HepG2 (cell line): ENCODE data around the gene UBAP2. TPM values are rescaled to one million over a fixed set of nuclear protein-coding genes. Genes with fewer than 3 reads are reported as not detected.

Experiments
- DBP ChIP-seq: sonication (generic); formaldehyde crosslinking; IDR thresholded peaks from 2 replicates; pipeline ENCODE4 v1.4.0; 2020; ENCODE audit warnings: missing genetic modification reagents; ENCODE audit errors: not compliant biosample characterization
- GFI1 ChIP-seq: sonication (generic); formaldehyde crosslinking; IDR thresholded peaks from 2 replicates; pipeline ENCODE4 v1.5.0; 2020; ENCODE audit warnings: missing genetic modification reagents, mild to moderate bottlenecking, borderline replicate concordance
- HNF4G ChIP-seq, 2 experiments: sonication (generic) in 1 of 2; formaldehyde crosslinking in 1 of 2; IDR thresholded peaks; 2 replicates each; pipeline versions ENCODE4 v1.4.0 to v1.6.1; 2011 to 2020; ENCODE audit warnings: borderline replicate concordance in 2 of 2, low read depth in 2 of 2, mild to moderate bottlenecking in 2 of 2, low read length in 1 of 2, missing genetic modification reagents in 1 of 2, moderate library complexity in 1 of 2
- IRF1 ChIP-seq: sonication (generic); formaldehyde crosslinking; IDR thresholded peaks from 2 replicates; pipeline ENCODE4 v1.4.0; 2020; ENCODE audit warnings: low read depth, mild to moderate bottlenecking, missing genetic modification reagents
- RERE ChIP-seq: IDR thresholded peaks from 2 replicates; pipeline ENCODE4 v1.6.1; 2016; ENCODE audit warnings: low read depth, missing genetic modification reagents, missing compliant biosample characterization
- ZBTB20 ChIP-seq: sonication (generic); formaldehyde crosslinking; IDR thresholded peaks from 2 replicates; pipeline ENCODE4 v1.8.1; 2023; ENCODE audit warnings: missing genetic modification reagents, low read depth, mild to moderate bottlenecking, borderline replicate concordance
- ZNF142 ChIP-seq: sonication (generic); formaldehyde crosslinking; IDR thresholded peaks from 2 replicates; pipeline ENCODE4 v1.4.0; 2020; ENCODE audit warnings: missing genetic modification reagents
- ZNF33B ChIP-seq: sonication (generic); formaldehyde crosslinking; IDR thresholded peaks from 2 replicates; pipeline ENCODE4 v1.5.1; 2020; ENCODE audit warnings: mild to moderate bottlenecking, missing genetic modification reagents
- ZNF549 ChIP-seq: sonication (generic); formaldehyde crosslinking; IDR thresholded peaks from 2 replicates; pipeline ENCODE4 v1.5.0; 2020; ENCODE audit warnings: missing genetic modification reagents
- polyA plus RNA-seq, 8 experiments: library from polyadenylated mRNA; depleted of rRNA in 3 of 8; stranded (reverse) in 7 of 8; unstranded in 1 of 8; fragments of >200 nt; fragmentation: Illumina TruSeq in 4 of 8; extraction: Trizol in 4 of 8; gene quantifications; 2 replicates each; pipeline versions ENCODE4 v1.2.1 to v1.2.3, GENCODE V29; 2011 to 2016; ENCODE audit warnings: low read depth in 4 of 8, missing spikeins in 1 of 8, mixed read lengths in 1 of 8; ENCODE audit not compliant: insufficient read depth in 1 of 8
- total RNA-seq, 5 experiments: library from RNA; depleted of rRNA; stranded (reverse); fragments of >200 nt; fragmentation: Illumina TruSeq; extraction: Trizol; gene quantifications; 2 replicates each; pipeline ENCODE4 v1.2.3, GENCODE V29; 2016; ENCODE audit warnings: low read depth in 1 of 5

UBAP2 gene
- total and polyA plus RNA-seq, 2 of the 13 experiments (the other 11 are each of a cell fraction or from before 2014, with no cell fraction given): 19.0 to 22.0 TPM

- TF ChIP-seq ZNF142 (CRISPR knock-in tag) (no peak), DBP (no peak), ZBTB20 (no peak), HNF4G (IDR thresholded peaks at IDR 0.05; ENCODE audit: borderline replicate concordance, low read depth, low read length) (no peak), HNF4G (CRISPR knock-in tag; IDR thresholded peaks at IDR 0.05; ENCODE audit: borderline replicate concordance, low read depth) (no peak), RERE (CRISPR knock-in tag) (no peak), ZNF549 (CRISPR knock-in tag) (no peak), GFI1 (no peak), ZNF33B (CRISPR knock-in tag) (no peak), IRF1 (CRISPR knock-in tag) (no peak)
- TF ChIP-seq, all 625 proteins: peak for 0
These were observed 56.1 kb downstream of the UBAP2 start (continued) for GRCh38 chr9:33992632-33993031.
